GM20431 (cell line): ENCODE data around the gene STARD10.

Experiments
- in situ Hi-C: fragments of 300-500 bp; cut with MseI, MboI; formaldehyde crosslinking; loops from one replicate; pipeline ENCODE4 v1.15.0; 2020; ENCODE audit warnings: low sequenced_read_pairs; ENCODE audit not compliant: unreplicated experiment

Gene STARD10

GRCh38 chr11:72771507-72771906 is 22.3 kb downstream of the STARD10 start:
- in situ Hi-C loops, result no loop called here

DNA sequence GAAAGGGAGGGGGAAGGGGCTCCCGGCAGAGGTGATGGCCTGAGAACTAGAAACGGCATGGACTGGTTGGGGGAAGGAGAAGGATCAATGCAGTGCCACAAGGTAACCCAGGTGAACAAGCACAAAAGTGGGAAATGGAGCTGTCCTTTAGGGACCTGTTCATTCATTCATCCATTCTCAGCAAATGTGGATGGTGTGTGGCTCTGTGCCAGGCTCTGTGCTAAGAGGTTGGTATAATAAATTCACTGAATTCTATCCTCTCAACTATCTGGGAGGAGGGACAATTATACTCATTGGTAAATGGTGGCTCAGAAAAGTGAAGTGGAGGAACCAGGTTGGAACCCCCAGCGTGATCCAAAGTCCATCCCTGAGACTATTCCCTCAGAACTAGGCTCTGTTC is 23.0 kb downstream of the STARD10 start:
- in situ Hi-C loops, result no loop called here

DNA sequence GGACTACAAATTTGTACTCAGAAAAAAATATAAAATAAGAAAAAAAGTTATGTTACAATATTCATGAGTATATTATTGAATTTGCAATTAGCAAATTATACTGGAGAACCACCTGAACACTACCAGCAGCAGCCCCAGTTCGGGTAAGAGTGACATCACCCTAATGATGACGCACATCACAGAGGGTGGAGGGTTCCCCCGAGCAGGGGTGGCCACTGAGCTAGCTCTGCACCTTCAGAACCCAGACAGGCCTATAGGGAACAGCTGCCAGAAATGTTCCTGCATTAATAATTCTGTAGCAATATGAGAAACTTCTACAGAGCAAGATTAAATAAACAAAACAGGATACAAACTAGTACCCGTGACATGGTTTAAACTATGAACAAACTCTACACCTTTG is 24.2 kb downstream of the STARD10 start:
- in situ Hi-C loops, result no loop called here

- in situ Hi-C loops, result no loop called here
These were observed 25.3 kb downstream of the STARD10 start for GRCh38 chr11:72768581-72768980.

DNA sequence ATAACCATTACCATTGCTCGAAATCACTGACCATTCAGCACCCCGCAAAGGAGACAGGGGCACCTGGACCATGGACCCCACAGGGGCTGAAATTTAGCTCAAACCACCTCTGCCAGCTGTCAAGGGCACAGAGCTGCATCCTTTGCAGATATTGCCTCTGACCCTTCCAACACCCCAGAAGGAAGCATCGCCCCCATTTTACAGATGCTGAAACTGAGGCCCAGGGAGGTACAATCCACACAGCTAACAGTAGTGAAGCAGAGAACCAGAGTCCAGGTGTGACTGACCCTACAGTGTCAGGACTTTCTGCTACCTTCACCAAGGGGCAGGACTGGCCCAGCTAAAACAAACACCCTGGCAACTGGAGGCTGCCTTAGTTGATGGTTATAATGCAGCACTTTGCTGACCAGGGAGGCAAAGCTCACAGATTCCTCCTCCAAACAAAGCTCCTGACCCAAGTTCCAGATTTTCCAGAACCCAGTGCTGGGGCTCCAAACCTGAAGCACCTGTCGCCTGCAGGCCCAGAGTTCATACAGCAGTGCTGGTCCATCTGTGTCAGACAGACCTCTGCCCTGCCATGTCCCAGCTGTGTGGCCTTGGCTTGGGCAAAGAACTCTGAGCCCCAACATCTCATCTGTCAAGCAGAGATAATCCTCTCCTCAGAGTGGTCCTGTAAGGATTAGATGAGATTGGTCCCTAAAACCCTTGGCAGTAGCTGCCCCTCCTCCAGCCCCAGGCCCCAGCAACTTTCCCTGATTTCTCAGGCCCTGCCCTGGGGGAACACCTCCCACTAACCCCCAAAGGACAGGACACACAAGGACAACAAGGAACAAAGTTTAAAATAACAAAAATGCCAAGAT is 26.4 kb downstream of the STARD10 start:
- in situ Hi-C loops, result no loop called here

GRCh38 chr11:72766152-72766902 is 27.5 kb downstream of the STARD10 start:
- in situ Hi-C loops, result no loop called here

- in situ Hi-C loops, result no loop called here
These were observed 29.3 kb downstream of the STARD10 start for GRCh38 chr11:72764503-72764902.

DNA sequence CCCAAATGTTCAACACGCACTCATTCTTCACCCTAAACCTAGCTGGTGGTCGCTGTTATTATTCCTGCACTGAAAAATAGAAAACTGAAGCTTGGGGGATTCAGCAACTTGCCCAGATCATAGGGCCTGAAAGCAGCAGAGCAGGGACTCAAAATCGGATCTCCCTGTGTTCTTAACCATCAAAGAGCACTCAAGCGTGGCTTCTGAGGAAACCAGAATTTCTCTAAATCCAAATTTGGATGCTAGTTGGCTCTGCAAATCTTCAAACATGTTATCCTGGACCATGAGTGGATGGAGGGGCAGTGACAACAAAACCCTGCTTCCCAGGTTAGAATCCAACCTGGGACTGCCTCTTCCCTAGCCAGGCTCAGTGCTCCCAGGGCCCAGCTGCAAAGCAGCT is 30.0 kb downstream of the STARD10 start:
- in situ Hi-C loops, result no loop called here

GRCh38 chr11:72762641-72763304 is 31.1 kb downstream of the STARD10 start:
- in situ Hi-C loops, result no loop called here

DNA sequence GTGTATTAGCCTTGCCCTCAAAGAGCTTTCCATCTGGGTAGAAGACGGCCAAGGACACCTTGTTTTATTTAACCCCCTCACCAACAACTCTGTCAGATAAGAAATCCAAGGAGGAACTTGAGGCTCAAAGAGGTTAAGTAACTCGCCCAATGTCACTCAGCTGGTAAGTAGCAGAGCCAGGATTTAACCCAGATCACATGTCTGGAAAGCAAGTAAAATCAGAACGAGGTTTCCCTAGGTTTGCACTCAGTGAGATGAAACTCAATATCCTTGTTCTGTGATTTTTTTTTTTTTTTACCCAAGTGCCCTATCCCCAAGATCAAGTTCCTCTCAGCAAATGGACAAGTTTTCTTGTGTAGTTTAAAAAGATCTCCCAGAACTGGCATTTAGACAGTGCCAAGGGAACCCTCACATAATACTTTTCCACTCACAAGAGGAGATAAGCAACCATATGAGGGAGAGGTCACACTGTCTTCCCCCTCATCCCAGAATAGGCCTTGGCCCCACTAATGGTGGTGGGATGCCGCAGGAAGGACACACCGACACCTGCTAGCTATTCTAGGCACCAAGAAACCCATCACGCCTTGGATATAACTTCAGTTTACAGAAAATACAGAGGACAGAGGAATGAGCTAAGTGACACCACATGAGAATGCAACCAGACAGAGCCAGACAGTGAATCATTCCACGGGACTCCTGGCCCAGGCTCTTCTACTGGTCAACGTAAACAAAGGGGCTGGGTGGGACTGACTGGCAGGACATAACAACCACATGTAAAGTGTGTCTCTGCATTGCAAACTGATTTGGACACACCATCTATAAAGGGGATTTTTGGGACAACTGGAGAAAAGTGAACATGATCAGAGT is 33.1 kb downstream of the STARD10 start:
- in situ Hi-C loops, result no loop called here

- in situ Hi-C loops, result no loop called here
These were observed 34.3 kb downstream of the STARD10 start for GRCh38 chr11:72759468-72759985.

GRCh38 chr11:72758690-72759389 is 35.0 kb downstream of the STARD10 start:
- in situ Hi-C loops, result no loop called here

- in situ Hi-C loops, result no loop called here
These were observed 35.5 kb downstream of the STARD10 start for GRCh38 chr11:72758304-72758689.

DNA sequence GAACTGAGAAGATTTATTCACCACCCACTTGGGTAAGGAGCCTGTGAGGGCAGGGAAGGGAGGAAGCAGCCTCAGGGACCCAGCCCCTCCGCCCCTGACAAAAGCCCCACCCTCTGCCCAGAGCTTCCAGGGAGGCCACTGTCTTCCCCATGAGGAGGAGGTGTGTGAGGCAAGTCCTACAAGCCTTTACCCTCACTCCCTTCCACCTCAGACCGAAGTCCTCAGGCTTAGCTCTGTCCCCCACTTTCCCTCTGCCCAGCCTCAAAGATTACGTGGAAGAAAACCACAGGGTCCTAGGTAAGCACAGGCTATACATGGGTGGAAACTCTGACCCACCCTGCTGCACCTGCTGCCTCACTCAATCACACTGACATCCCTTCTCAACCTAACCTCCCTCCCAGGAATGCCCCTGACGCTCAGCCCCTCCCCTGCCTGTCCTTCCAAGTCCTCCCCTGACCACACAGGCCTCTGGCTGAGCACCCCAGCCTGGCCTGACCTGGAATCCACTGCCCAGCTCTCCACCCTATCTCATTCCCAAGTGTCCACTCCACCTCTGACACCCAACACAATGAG is 38.0 kb downstream of the STARD10 start:
- in situ Hi-C loops, result no loop called here

DNA sequence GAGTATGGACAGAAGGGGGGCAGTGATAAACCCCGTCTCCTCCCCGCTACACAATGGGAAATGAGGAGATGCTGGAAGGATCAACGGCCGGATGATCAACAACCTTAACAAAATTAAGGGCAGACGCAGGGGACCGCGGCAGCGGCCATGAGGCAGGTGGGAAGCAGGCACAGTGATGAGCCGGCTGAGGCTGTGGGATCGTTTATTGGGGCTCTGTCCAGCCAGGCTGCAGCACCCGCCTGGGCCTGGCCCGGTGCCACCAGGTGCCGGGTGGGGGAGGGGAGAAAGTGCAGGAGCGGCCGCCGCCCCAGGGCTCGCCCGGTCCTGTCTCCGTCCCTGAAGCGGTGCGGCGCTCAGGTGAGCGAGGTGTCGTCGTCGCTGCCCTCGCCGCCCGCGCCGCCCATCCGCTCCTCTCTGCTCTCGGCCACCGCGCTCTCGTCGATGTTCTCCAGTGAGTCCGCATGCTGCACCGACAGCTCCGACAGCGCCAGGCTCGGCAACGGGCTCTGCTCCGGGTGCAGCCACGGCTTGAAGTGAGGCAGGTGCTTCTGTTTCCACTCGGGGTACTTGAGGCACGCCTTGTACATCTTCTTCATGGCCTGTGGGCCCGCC is 39.2 kb downstream of the STARD10 start:
- in situ Hi-C loops, result no loop called here

DNA sequence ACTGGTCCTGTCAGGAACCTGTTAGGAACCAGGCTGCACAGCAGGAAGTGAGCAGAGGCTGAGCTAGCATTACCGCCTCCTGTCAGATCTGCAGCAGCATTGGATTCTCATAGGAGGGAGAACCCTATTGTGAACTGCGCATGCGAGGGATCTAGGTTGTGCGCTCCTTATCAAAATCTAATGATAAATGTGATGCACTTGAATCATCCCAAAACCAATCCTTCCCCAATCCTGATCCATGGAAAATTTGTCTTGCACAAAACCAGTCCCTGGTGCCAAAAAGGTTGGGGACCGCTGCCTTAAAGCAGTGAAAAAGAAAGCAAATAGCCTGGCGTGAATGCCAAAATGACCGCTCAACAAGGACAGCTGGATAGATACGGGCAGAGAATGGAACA is 39.7 kb downstream of the STARD10 start:
- in situ Hi-C loops, result no loop called here

GRCh38 chr11:72753341-72754148 is 40.3 kb downstream of the STARD10 start:
- in situ Hi-C loops, result no loop called here
